Uterus (tissue), 4 donors: ENCODE measurements around the gene PDE6D. TPM values are rescaled to one million over a fixed set of nuclear protein-coding genes. Genes with fewer than 3 reads are reported as not detected.
A peak's percentile ranks its signal among the peaks of the same experiment; 100 is the strongest.

Experiments used
- DNase-seq, 2 donors: peaks; one replicate each; pipeline ENCODE4 v3.0.0-alpha.2; 2019 to 2020
- H3K27ac ChIP-seq, 2 donors: fragments of 200-600 bp; sonication (generic); 1 replicate in 1 of 2; 2 replicates in 1 of 2; pipeline ENCODE4 v1.5.1; 2016 to 2018
- H3K27me3 ChIP-seq, 2 donors: fragments of 200-600 bp; sonication (generic); one replicate each; pipeline ENCODE4 v1.5.1; 2018 to 2019; ENCODE audit warnings: control low read depth in 1 of 2
- H3K36me3 ChIP-seq, 2 donors: fragments of 200-600 bp; sonication (generic); one replicate each; pipeline ENCODE4 v1.5.1; 2019; ENCODE audit warnings: control low read depth in 1 of 2
- H3K4me1 ChIP-seq, 2 donors: fragments of 200-600 bp; sonication (generic); one replicate each; pipeline ENCODE4 v1.5.1; 2018 to 2019; ENCODE audit warnings: control low read depth in 1 of 2
- H3K4me3 ChIP-seq, 2 donors: fragments of 200-600 bp; sonication (generic); 1 replicate in 1 of 2; 2 replicates in 1 of 2; pipeline ENCODE4 v1.5.1; 2018 to 2019; ENCODE audit warnings: mild to moderate bottlenecking in 1 of 2
- H3K9me3 ChIP-seq, 2 donors: fragments of 200-600 bp; sonication (generic); one replicate each; pipeline ENCODE4 v1.5.1; 2019; ENCODE audit warnings: control low read depth in 1 of 2
- CTCF ChIP-seq, 4 experiments: fragments of 200-600 bp in 2 of 4; fragments of 450-650 bp in 2 of 4; sonication (generic) in 2 of 4; IDR thresholded peaks; one replicate each; pipeline ENCODE4 v1.5.1; 2016 to 2019; ENCODE audit warnings: antibody characterized with exemption in 4 of 4, mild to moderate bottlenecking in 2 of 4, moderate library complexity in 1 of 4
- POLR2A ChIP-seq, 2 donors: fragments of 450-650 bp; IDR thresholded peaks; one replicate each; pipeline ENCODE4 v1.6.1; 2016; ENCODE audit warnings: antibody characterized with exemption in 2 of 2, mild to moderate bottlenecking in 1 of 2, moderate library complexity in 1 of 2
- intact Hi-C: fragments of 100-400 bp; cut with DNase I; formaldehyde crosslinking; loops from one replicate; pipeline ENCODE4 v1.15.1; 2023; ENCODE audit warnings: low total_unique reads
- total RNA-seq, 4 donors: library from RNA; depleted of rRNA in 3 of 4; stranded (reverse); fragments of >200 nt in 3 of 4; gene quantifications; one replicate each; pipeline versions ENCODE4 v1.1.0 to v1.2.4, GENCODE V29; 2014 to 2023
- donor health status: DM: yes; HTN: yes; CAD: no.

Gene PDE6D
- total RNA-seq, 4 donors from 2014 or later: 23.5 to 140 (median 43.6) TPM

- no peaks in the 10 kb centered on the region for H3K4me1 ChIP-seq
- no peak for TF ChIP-seq POLR2A (IDR thresholded peaks at IDR 0.05)
- TF ChIP-seq CTCF (IDR thresholded peaks at IDR 0.05): no peak
- no peak overlapping the region for H3K4me3 ChIP-seq
- no peak for DNase-seq
- no peaks in the 10 kb centered on the region for H3K36me3 ChIP-seq
- no peaks in the 10 kb centered on the region for H3K9me3 ChIP-seq
- H3K27ac ChIP-seq: no peak overlapping the region
- intact Hi-C loops: no loop called here
- H3K27me3 ChIP-seq: no peaks in the 10 kb centered on the region
Observed at GRCh38 chr2:231816327-231817026, 35.4 kb upstream of the PDE6D start.

- intact Hi-C loops: no loop called here
- DNase-seq: no peak
- Histone ChIP-seq H3K36me3 (no peaks in the 10 kb centered on the region), H3K9me3 (no peaks in the 10 kb centered on the region), H3K27me3 (no peaks in the 10 kb centered on the region), H3K4me1 (no peaks in the 10 kb centered on the region), H3K4me3 (no peak overlapping the region), H3K27ac (no peak overlapping the region)
- TF ChIP-seq CTCF (IDR thresholded peaks at IDR 0.05) (no peak), POLR2A (IDR thresholded peaks at IDR 0.05) (no peak)
Observed at GRCh38 chr2:231810905-231811304, 29.8 kb upstream of the PDE6D start.

GRCh38 chr2:231807020-231807419 is 25.9 kb upstream of the PDE6D start:
- no peaks in the 10 kb centered on the region for H3K27me3 ChIP-seq
- H3K27ac ChIP-seq: no peak overlapping the region
- no peaks in the 10 kb centered on the region for H3K36me3 ChIP-seq
- no peak for DNase-seq
- no peaks in the 10 kb centered on the region for H3K9me3 ChIP-seq
- intact Hi-C loops: no loop called here
- TF ChIP-seq CTCF (IDR thresholded peaks at IDR 0.05) (no peak), POLR2A (IDR thresholded peaks at IDR 0.05) (no peak)
- H3K4me3 ChIP-seq: no peak overlapping the region
- no peaks in the 10 kb centered on the region for H3K4me1 ChIP-seq

- Histone ChIP-seq H3K4me1 (no peaks in the 10 kb centered on the region), H3K4me3 (no peak overlapping the region), H3K36me3 (no peaks in the 10 kb centered on the region), H3K27me3 (no peaks in the 10 kb centered on the region), H3K27ac (no peak overlapping the region), H3K9me3 (no peaks in the 10 kb centered on the region)
- no peak for DNase-seq
- intact Hi-C loops: no loop called here
- TF ChIP-seq POLR2A (IDR thresholded peaks at IDR 0.05): no peak
- no peak for TF ChIP-seq CTCF (IDR thresholded peaks at IDR 0.05)
Observed at GRCh38 chr2:231803501-231804138, 22.5 kb upstream of the PDE6D start.

GRCh38 chr2:231800493-231801091 is 19.5 kb upstream of the PDE6D start:
- TF ChIP-seq CTCF (IDR thresholded peaks at IDR 0.05) (peak in 3 of 4 experiments; percentile 4 to 13 (median 9)), POLR2A (IDR thresholded peaks at IDR 0.05) (no peak)
- H3K9me3 ChIP-seq: no peaks in the 10 kb centered on the region
- H3K27me3 ChIP-seq: no peaks in the 10 kb centered on the region
- intact Hi-C loops: no loop called here
- H3K27ac ChIP-seq: no peak overlapping the region
- no peaks in the 10 kb centered on the region for H3K36me3 ChIP-seq
- DNase-seq: no peak
- no peaks in the 10 kb centered on the region for H3K4me1 ChIP-seq
- no peak overlapping the region for H3K4me3 ChIP-seq
